Type B pancreatic cell (in vitro differentiated cells): ENCODE measurements around the gene TMED8. TPM values are rescaled to one million over a fixed set of nuclear protein-coding genes. Genes with fewer than 3 reads are reported as not detected.

ENCODE experiments used
- DNase-seq: peaks from one replicate; pipeline ENCODE4 v3.0.0; 2021; ENCODE audit warnings: mixed read lengths; ENCODE audit not compliant: unreplicated experiment; ENCODE audit errors: extremely low spot score
- H3K27ac Mint-ChIP-seq: 2 replicates; pipeline ENCODE4 v1.8.0; 2021; ENCODE audit warnings: mild to moderate bottlenecking, mixed read lengths
- H3K27me3 Mint-ChIP-seq: 2 replicates; pipeline ENCODE4 v1.8.0; 2021; ENCODE audit warnings: mixed read lengths
- H3K36me3 Mint-ChIP-seq: 2 replicates; pipeline ENCODE4 v1.8.0; 2021; ENCODE audit warnings: mixed read lengths
- H3K4me1 Mint-ChIP-seq: one replicate; pipeline ENCODE4 v1.8.0; 2021; ENCODE audit warnings: mixed read lengths; ENCODE audit not compliant: unreplicated experiment
- H3K4me3 Mint-ChIP-seq: 2 replicates; pipeline ENCODE4 v1.8.0; 2021; ENCODE audit warnings: mild to moderate bottlenecking, mixed read lengths
- H3K9me3 Mint-ChIP-seq: 2 replicates; pipeline ENCODE4 v1.8.0; 2021; ENCODE audit warnings: mixed read lengths
- total RNA-seq: library from RNA; stranded (reverse); gene quantifications from 2 replicates; pipeline ENCODE4 v1.2.1, GENCODE V29; 2021; ENCODE audit warnings: low replicate concordance
- TF ChIP-seq, protein P1 (sequence below): fragments of 200-600 bp; sonication (generic); conservative IDR thresholded peaks from 2 replicates; pipeline ENCODE4 v1.5.0; 2021; ENCODE audit warnings: antibody characterized with exemption, mild to moderate bottlenecking

The TMED8 gene
- total RNA-seq, 1 donor from 2014 or later = 17.4 TPM

GRCh38 chr14:77305696-77306095 is 71.2 kb downstream of the TMED8 start:
- Mint-ChIP-seq H3K4me3 (no peak overlapping the region), H3K27ac (no peak overlapping the region), H3K27me3 (no peaks in the 10 kb centered on the region), H3K9me3 (no peaks in the 10 kb centered on the region), H3K4me1 (peaks cover 21% of the 10 kb centered on the region), H3K36me3 (peaks cover 15% of the 10 kb centered on the region)
- TF ChIP-seq, protein P1, sequence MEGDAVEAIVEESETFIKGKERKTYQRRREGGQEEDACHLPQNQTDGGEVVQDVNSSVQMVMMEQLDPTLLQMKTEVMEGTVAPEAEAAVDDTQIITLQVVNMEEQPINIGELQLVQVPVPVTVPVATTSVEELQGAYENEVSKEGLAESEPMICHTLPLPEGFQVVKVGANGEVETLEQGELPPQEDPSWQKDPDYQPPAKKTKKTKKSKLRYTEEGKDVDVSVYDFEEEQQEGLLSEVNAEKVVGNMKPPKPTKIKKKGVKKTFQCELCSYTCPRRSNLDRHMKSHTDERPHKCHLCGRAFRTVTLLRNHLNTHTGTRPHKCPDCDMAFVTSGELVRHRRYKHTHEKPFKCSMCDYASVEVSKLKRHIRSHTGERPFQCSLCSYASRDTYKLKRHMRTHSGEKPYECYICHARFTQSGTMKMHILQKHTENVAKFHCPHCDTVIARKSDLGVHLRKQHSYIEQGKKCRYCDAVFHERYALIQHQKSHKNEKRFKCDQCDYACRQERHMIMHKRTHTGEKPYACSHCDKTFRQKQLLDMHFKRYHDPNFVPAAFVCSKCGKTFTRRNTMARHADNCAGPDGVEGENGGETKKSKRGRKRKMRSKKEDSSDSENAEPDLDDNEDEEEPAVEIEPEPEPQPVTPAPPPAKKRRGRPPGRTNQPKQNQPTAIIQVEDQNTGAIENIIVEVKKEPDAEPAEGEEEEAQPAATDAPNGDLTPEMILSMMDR = no peak
- no peak for DNase-seq

DNA sequence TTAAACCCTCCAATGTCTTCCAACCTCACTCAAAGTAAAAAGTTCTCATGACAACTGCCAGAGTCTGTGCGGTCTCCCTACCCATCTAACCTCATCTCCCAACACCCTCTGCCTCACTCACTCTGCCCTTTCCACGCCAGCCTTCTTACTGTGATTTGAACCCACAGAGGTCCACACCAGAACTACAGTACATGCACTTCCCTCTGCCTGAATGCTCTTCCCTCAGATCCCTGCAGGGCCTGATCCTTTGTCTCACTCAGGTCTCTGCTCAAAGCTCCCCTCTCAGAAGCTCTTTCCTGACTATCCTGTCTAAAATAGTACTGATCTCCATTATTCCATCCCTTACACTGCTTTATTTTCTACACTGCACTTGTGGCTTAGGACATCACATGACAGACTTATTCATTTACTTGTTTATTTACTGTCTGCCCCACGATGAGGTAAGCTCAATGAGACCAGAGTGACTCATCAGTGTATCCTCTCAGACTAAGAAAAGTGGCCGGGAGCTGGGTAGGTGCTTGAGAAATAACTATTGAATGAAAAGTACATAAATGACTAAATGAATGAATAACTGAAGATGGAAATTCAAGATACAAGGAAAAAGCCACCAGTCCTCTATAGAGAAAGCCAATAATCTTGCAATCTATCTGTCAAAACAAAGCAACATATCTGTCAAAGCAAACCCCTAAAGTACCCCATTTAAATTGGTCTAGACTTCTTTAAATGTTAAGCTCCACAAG is 73.3 kb downstream of the TMED8 start:
- TF ChIP-seq, protein P1 = no peak
- peaks cover 12% of the 10 kb centered on the region for H3K36me3 Mint-ChIP-seq
- peak overlapping the region; percentile 37 for H3K27ac Mint-ChIP-seq
- H3K4me3 Mint-ChIP-seq = no peak overlapping the region
- no peak for DNase-seq
- H3K27me3 Mint-ChIP-seq = no peaks in the 10 kb centered on the region
- no peaks in the 10 kb centered on the region for H3K9me3 Mint-ChIP-seq
- peaks cover 21% of the 10 kb centered on the region for H3K4me1 Mint-ChIP-seq

GRCh38 chr14:77302926-77303325 is 74.0 kb downstream of the TMED8 start:
- Mint-ChIP-seq H3K4me1 (peaks cover 21% of the 10 kb centered on the region), H3K36me3 (peaks cover 12% of the 10 kb centered on the region), H3K27me3 (no peaks in the 10 kb centered on the region), H3K9me3 (no peaks in the 10 kb centered on the region), H3K27ac (no peak overlapping the region), H3K4me3 (no peak overlapping the region)
- no peak for DNase-seq
- TF ChIP-seq, protein P1 = no peak

DNA sequence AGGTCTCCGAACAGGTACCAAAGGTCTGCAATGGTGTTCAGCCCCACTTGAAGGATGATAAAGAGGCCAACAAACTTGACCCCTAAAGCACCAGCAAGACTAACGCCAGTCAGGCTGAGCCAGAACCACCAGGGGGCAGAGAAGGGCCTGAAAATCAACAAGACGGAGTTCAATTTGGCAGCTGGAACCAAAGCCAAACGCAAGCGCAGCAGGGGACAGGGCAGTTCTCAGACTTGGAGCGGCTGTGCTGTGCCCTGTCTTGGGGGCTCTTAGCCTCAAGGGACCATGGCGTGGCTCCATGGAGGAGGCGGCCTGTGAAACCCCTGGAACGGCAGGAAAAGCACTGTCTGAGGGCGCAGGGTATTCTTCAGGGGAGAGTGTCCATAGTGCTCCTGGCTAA is 75.8 kb downstream of the TMED8 start:
- Mint-ChIP-seq H3K4me1 (peaks cover 6% of the 10 kb centered on the region), H3K27me3 (no peaks in the 10 kb centered on the region), H3K36me3 (peaks cover 5% of the 10 kb centered on the region), H3K27ac (no peak overlapping the region), H3K9me3 (no peaks in the 10 kb centered on the region), H3K4me3 (no peak overlapping the region)
- DNase-seq = no peak
- TF ChIP-seq, protein P1 = peak; percentile 86

DNA sequence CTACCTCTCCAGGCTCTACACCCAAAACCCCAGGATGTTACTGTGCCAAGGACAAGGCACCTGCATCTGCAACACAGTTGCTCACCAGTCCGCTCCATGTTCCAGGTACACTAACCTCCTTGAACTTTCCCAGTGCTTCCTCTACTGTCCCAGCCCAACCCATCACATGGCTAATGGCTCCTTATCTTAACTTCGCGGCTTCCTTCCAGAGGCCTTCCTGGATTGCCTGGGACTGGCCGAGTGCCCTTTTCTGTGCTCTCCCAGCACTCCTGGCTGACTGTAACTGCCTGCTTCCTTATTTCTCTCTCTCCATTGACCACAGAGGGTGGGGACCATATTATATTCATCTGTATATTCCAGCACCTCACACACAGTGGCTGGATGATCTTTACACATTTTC is 77.1 kb downstream of the TMED8 start:
- Mint-ChIP-seq H3K4me1 (peaks cover 5% of the 10 kb centered on the region), H3K4me3 (no peak overlapping the region), H3K9me3 (no peaks in the 10 kb centered on the region), H3K27me3 (no peaks in the 10 kb centered on the region), H3K36me3 (peaks cover 6% of the 10 kb centered on the region), H3K27ac (no peak overlapping the region)
- DNase-seq = no peak
- TF ChIP-seq, protein P1 = no peak
